GM19372 (cell line): ENCODE measurements around the gene SOX13.

Experiments used
- ATAC-seq: cut with Tn5 transposase; IDR thresholded peaks from one replicate; pipeline ENCODE4 v1.9.1; 2021; ENCODE audit warnings: mild to moderate bottlenecking, low read depth, moderate library complexity; ENCODE audit not compliant: unreplicated experiment

SOX13 gene

DNA sequence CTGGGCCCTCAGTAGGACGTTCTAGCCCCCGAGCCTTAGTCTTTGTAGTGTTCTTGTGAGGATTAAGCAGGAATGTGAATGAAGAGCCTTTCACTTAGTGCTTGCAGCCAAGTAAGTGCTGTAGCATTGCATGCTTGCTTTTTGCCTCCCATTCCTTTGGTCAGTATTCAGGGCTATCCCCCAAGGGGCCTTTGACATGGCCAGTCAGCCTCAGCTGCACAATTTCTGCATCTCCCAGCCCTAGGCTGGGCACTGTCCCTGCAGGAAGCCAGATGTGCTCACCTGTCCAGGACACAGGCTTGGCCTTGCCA is 30.5 kb downstream of the SOX13 start:
- no peak for ATAC-seq

DNA sequence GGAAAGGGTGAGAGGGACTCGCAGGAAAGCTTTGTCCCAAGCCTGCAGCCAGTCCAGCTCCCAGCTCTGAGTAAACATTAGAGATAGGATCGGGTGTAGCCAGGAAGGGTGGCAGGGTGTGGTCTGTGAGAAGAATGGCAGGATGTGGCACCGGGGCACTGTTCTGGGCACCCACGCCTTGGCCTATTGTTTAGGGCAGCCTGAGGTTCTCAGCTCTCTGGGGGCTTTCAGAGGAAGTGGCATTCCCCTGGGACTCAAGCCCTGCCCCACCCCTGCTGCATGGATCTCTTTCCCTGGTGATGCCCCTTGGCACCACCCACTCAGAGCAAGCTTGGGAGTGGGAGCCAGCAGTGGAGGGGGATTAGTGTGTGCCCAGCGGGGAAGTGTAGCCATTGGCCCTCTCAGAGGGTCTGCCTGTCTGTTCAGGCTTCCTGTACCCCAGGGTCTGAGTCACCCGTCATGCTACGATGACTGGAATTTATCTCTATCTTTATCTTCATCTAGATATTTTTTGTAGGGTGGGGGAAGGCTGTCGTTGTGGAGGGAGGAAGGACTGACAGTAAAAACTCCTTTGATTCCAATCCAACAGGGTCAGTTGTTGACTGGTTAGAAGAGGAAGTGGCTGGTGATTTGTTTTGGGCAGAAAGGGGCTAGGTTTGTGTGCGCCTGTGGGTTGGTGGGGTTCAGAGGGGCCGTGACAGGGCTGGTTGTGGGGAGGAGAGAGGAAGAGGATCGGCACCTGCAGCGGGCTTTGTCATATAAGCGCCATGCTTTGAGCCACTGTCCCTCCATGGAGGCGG is 31.6 kb downstream of the SOX13 start:
- ATAC-seq, result no peak

DNA sequence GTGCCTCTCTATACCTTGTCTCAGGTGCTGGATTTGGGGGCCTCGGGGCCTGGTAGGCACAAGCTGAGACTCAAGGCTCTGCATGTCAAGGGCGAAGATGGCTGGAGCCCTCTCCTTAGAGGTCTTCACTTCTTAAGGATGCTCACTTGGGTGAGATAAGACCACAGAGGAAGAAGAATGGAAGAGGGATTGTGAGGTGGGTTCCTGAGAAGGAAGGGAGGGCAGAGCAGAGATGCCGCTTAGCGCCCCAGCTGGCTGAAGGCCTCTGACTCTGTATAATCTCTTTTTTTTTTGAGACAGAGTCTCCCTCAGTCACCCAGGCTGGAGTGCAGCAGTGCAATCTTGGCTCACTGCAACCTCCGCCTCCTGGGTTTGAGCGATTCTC is 32.2 kb downstream of the SOX13 start:
- no peak for ATAC-seq

DNA sequence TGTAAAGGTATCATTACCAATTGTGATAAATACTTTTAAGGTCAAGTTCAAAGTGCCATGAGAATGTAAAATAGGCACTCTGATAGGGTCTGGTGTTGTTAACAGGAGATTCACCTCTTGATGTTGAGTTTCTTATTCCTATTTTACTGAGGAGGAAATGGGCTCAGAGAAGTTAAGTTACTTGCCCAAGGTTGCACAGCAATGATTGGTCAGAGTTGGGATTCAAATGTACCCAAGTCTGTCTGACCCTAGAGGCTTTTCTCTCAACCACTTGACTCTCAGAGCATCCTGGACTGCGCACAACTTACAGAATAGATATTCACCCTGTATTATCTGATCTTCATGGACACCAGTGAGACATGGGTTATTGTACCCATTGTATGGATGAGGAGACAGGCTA is 33.9 kb downstream of the SOX13 start:
- ATAC-seq, result no peak

DNA sequence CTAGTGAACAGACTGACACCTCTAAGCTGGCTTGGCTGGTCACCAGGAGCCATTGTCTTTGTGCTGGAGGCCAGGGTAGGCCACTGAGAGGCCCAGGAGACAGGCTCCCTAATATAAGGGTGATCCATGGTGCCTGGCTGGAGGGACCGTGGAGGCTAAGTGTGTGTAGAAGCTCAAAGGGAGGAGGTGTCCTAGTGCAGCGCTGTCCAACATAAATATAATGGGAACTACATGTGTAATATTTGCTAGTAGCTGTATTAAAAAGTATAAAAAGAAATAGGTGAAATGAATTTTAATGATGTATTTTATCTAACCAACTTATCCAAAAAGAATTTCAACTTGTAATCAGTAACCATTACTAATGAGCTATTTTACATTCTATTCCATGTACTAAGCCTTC is 35.0 kb downstream of the SOX13 start:
- no peak for ATAC-seq

DNA sequence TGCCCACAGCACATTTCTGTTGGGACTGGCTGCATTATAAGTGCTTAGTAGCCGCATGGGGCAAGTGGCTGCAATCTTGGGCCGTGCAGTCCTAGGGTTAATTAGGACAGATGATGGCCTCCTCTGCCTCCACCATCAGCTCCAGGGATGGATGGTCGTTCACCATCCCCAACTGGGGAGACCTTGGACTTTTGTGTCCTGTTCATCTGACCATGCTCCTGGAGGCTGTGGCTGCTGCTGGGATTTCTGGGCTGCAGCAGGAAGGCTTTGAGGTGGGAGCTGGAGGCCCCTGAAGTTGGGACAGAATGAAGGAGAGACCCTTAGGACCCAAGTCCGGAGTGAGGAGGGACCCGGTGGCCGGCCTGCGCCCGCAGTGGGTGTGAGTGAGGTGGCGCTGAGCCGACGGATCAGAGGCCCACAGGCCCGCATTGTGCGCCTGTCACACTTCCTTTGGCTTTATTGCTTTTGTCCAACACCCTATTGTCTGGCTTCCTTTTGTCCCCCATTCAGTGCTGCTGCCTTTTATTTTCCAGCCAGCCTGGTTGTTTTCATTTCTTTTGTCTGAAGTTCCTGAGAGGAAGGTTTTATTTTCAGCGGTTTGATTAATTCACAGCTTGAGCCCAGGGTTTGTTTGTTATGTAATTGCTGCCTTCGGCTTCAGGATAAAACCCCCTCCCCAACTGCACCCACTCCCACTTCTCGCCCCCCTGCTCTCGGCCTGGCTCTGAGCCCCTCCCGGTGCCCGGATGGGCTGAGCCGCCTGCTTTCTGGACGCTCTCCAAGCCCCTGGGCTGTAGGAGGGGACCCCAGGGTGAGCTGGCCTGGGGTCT is 35.6 kb downstream of the SOX13 start:
- no peak for ATAC-seq

DNA sequence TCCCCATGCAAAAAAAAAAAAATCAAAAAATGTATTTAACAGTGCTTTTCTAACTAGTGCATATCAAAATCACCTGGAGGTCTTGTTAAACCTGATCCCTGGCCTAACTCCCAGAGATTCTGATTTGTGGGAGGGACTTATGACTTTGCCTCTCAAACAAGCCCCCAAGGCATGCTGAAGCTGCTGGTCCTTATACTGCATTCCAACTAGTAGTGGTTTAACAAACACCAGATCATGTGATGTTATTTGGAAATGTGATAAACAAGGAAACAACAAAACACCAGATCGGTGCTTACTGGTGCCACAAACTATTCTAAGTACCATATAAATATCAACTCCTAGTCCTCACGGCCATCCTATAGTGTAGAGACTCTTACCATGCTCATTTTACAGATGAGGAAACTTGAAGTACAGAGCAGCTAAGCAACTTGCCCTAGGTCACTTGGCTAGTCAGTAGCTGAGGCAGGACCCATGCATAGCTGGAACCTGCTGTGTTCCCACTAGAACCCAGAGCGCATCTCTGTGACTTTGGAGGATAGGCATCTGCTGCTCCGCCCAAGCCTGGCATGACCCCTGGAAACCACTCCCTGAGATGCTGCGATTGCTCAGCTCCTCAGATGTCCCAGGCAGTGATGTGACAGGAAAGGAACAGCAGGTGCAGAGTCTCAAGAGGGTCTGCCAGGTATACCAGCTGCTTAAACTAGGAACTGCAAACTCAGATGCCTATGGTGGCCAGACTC is 38.1 kb downstream of the SOX13 start:
- ATAC-seq, result no peak

DNA sequence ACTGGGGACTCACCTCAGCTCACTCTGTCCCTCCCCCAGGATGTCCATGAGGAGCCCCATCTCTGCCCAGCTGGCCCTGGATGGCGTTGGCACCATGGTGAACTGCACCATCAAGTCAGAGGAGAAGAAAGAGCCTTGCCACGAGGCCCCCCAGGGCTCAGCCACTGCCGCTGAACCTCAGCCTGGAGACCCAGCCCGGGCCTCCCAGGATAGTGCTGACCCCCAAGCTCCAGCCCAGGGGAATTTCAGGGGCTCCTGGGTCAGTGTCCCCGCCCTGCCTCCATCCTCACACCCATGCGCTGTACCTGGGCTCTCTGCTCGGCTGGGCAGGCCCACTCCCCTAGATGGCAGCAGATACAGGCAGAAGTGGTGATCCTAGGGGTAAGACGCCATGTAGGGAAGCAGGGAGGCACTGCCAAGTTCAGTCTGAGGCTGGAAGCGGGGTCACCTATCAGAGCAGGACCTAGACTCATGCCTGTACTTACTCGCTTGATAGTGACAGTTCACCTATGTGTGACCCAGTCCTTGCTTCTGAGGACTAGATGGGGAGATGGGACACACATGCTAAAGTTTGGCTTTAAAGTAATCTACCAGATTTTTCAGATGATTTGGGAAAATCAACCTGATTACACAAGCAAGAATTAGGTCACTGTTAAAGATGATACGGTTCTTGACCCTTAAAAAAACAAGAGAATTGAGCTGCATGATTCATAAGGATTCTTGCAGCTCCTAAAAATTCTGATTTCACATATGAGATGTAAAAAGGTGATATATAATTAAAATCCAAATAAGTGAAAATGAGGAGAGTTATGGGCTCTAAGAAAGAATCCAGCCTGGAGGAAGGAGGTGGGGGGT is 40.2 kb downstream of the SOX13 start:
- no peak for ATAC-seq

DNA sequence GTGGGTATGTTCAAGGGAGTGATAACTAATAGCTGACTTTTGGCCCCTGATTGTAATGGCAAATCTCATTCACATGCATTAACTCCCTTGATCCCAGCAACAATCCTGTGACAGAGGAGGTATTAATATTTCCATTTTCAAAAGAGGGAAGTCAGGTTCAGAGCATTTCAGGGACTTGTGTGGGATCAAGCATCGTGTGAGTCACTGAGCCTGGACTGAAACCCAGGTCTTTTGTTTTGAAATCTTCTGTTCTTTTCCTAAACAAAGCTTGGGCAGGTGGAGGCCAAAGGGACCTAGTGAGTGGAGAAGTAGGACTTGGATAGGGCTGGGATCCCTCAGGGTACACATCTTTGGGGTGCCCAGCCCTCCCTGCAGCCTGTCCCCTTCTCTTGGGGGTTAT is 41.0 kb downstream of the SOX13 start:
- ATAC-seq, result no peak

DNA sequence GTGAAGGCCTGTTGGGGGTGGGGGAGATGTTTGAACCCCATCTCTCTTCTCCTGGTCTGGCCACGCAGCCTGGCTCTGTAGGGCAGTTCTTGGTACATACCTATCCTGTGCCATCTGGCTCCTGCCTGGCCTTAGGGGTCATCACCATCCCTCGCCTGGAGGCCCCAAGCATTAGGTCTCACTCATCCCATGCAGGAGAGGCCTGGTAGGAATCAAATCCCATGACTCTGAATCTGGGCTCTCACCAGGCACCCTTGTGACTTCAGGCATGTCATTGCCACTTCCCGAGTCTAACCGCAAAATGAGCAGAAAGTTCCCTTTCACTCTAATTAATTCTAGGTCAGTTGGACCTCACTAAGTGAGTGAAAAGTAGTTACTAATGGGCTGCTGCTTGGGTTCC is 41.7 kb downstream of the SOX13 start:
- no peak for ATAC-seq

DNA sequence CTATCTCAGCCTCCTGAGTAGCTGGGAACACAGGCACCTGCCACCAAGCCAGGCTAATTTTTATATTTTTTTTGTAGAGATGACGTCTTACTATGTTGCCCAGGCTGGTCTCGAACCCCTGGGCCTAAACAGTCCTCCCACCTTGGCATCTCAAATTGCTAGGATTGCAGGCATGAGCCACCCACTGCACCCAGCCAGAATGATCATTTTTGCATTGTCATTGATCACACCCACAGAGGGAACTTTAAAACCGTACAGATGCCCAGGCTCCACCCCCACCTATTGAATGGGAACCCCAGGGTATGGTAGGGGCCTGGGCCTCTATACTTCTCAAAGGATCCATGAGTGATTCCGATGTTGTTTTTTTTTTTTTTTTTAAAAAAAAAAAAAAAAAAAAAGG is 42.2 kb downstream of the SOX13 start:
- no peak for ATAC-seq

DNA sequence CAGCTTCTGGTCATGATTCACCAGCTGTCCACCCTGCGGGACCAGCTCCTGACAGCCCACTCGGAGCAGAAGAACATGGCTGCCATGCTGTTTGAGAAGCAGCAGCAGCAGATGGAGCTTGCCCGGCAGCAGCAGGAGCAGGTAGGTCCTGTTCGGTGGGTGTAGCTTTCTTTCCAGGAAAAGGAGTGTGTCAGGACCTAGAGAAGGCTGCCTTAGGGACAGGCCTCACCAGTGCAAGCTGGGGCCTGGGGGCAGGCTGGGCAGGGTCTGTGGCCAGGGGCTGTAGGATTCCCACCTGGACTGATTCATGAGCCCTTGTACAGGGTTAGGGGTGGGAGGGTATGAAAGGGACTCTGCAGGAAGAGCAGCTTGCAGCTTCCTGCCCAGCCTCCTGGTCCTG is 43.6 kb downstream of the SOX13 start:
- no peak for ATAC-seq

DNA sequence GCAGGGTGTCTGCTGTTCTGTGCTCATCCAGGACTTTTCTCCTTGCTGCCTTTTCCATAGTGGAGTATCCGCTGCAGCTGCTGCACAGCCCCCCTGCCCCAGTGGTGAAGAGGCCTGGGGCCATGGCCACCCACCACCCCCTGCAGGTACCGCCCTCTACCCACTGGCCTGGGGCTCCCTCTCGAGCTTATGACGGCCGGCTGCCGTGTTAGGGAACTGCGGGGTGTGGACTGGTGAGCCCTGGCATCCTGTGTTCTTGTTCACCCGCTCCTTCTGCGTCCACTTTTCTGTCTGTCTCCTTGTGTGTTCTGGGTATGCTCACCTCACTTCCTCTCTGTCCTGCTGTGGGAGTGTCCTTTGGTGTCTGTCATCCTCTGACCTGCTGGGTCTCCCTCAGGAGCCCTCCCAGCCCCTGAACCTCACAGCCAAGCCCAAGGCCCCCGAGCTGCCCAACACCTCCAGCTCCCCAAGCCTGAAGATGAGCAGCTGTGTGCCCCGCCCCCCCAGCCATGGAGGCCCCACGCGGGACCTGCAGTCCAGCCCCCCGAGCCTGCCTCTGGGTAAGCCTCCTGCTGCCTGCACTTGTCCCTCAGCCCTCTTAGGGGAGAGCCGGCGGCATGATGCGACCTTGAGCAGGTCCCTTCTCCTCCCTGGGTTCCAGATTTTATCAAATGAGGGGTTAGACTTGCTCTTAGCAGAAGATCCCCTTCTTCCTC is 49.1 kb downstream of the SOX13 start:
- no peak for ATAC-seq

DNA sequence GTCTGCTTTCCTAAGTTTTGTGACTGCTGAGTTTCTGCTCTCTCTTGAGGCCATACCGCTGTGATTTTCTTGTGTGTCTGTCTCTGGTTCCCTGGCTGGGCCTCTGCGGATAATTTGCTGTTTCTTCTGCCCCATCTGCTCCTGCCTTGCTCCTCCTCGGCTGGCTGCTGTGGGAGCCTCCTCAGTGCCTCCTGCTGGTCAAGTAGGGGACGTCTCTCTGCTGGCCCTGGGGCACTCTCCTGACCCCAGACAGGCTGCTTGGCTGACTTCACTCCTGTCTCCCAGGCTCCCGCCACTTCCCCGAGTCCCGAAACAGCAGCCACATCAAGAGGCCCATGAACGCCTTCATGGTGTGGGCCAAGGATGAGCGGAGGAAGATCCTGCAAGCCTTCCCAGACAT is 50.5 kb downstream of the SOX13 start:
- ATAC-seq, result no peak

DNA sequence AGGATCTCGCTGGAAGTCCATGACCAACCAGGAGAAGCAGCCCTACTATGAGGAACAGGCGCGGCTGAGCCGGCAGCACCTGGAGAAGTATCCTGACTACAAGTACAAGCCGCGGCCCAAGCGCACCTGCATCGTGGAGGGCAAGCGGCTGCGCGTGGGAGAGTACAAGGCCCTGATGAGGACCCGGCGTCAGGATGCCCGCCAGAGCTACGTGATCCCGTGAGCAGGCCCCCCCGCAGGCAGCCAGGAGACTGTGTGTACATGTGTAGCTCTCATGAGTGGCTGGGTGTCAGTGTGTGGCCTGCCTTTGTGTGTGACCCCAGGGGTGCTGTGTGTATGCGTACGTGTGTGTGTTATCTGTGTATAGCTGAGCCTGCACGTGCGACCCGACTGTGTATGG is 51.7 kb downstream of the SOX13 start:
- no peak for ATAC-seq

DNA sequence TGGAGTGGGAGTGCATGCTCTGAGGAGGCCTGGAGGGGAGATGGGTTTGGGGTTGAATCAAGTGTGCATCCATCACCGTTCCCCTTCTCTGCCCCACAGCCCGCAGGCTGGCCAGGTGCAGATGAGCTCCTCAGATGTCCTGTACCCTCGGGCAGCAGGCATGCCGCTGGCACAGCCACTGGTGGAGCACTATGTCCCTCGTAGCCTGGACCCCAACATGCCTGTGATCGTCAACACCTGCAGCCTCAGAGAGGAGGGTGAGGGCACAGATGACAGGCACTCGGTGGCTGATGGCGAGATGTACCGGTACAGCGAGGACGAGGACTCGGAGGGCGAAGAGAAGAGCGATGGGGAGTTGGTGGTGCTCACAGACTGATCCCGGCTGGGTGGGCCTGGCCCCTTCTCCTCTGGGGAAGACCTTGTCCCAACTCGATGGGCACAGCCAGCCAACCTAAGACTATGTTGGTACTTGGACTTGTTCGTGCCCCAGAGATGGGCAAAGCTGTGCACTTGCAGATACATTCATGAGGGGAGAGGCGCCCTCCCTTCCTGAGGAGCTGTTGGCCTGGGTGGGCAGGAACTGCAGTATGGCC is 52.9 kb downstream of the SOX13 start:
- ATAC-seq, result no peak

DNA sequence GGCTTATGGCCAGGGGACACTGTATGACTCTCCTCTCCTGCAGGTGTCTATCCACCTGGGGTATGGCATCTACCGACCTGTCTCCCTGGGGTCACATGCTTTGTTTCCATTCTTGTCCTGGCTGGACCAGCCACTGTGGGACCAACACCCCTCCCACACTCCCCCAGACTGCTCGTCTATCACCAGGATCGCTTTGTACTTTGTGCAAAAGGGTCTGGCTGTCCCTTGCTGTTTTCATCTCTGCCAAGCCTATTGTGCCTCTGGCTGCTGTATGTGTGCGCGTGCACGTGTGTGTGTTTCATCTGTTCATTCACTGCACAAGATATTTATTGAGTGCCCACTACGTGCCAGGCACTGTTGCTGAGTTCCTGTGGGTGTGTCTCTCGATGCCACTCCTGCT is 53.5 kb downstream of the SOX13 start:
- no peak for ATAC-seq

DNA sequence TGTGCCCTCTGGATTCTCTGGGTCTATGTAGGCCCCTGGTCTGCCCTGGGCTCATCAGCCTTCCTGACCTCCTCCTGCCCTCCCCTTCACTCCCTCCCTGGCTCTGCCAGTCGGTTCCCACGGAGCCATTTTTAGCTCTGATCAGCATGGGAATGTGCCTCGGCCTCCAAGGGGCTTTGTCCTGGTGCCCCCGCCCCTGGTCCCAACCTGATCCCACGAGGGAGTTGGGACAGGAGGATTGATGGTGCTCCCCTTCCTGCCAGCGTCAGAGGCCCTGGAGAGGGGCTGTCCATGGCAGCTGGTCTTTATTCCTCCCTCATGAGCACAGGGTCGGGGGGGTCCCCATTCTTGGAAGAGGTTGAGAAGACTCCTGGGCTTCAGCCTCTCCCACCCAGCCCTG is 54.0 kb downstream of the SOX13 start:
- ATAC-seq, result no peak

DNA sequence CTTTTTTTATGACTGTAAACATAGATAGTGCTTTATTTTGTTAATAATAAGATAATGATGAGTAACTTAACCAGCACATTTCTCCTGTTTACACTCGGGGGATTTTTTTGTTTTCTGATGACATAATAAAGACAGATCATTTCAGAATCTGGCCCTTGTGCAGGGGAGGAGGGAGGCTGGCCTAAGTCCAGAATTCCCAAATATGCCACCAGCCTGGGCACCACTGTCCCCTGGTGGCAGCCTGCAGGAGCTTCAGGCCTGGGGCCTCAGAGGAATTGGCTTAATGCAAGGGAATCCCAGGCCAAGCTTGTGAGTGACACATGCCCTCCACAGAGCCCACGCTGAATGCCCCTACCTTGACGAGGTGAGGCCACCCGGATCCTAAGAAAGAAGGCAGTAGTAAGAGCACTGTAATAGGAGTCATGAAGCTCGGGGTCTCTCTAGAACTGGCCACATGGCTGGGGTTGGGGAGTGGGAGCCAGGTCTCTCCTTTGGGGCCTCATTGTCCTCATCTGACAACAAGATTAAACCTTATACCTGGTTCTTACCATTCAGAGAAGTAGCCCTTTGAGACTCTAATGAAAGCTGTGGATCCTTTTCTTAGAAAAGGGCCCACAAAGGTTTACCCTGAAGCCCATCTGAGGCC is 54.8 kb downstream of the SOX13 start:
- no peak for ATAC-seq
